ENCODE results near the gene MT4. TPM values are rescaled to one million over a fixed set of nuclear protein-coding genes. Genes with fewer than 3 reads are reported as not detected.
A peak's percentile ranks its signal among the peaks of the same experiment; 100 is the strongest.

Gene MT4
- total and polyA plus RNA-seq, 2 of the 4 experiments (the other 2 are of a cell fraction), result not detected

GRCh38 chr16:56551796-56552738 lies 12.8 kb upstream of the MT4 start:
- no peak overlapping the region for H3K4me3 ChIP-seq (ENCODE audit: insufficient read depth, low read depth, low read length)
- no peak overlapping the region for H2BK120ac ChIP-seq (ENCODE audit: low read depth, low read length)
- no peak overlapping the region for H2BK5ac ChIP-seq (ENCODE audit: low read depth, low read length, poor library complexity, severe bottlenecking)
- H2AK5ac ChIP-seq (ENCODE audit: low read depth, low read length), result no peak overlapping the region
- dilution Hi-C loops (cut with HindIII; ENCODE audit: low sequenced_read_pairs, unreplicated experiment), result no loop called here
- intact Hi-C loops (cut with micrococcal nuclease), result no loop called here
- CTCF ChIA-PET, result interaction anchor here (0.6 kb wide), 1 partner anchor 150 kb away, joined by 4 read pairs; no protein-coding TSS in a partner anchor
- H3K36me3 ChIP-seq (ENCODE audit: control insufficient read depth, insufficient read depth, low read length), result no peaks in the 10 kb centered on the region
- H3K4ac ChIP-seq (ENCODE audit: low read depth, low read length), result no peak overlapping the region
- H2BK15ac ChIP-seq (ENCODE audit: low read depth, low read length), result no peak overlapping the region
- in situ Hi-C loops (cut with MboI; ENCODE audit: low sequenced_read_pairs), result no loop called here
- H3K56ac ChIP-seq (ENCODE audit: extremely low read depth, insufficient read depth, low read length), result no peak overlapping the region
- DNase-seq (no peak), ATAC-seq (ENCODE audit: low read depth) (no peak)
- no peak overlapping the region for H3K14ac ChIP-seq (replicated peaks; ENCODE audit: low read depth, low read length)
- H3K79me1 ChIP-seq (ENCODE audit: low read depth in 1 of 2, low read length in 2 of 2), result no peaks in the 10 kb centered on the region
- no TSS peak for BruUV-seq (replicated peaks)
- H4K5ac ChIP-seq (ENCODE audit: low read depth, low read length), result no peak overlapping the region
- H3K9ac ChIP-seq (ENCODE audit: low read depth, low read length), result no peak overlapping the region
- peak overlapping the region; percentile 51 for H2AFZ ChIP-seq (replicated peaks; ENCODE audit: low read length, poor library complexity)
- no CpG with 5 or more reads among the region's 11 CpGs for WGBS, 2 experiments (ENCODE audit: extremely low coverage in 2 of 2, insufficient read length in 1 of 2)
- POLR2A ChIA-PET (ENCODE audit: unreplicated experiment), result no interaction called here
- H4K91ac ChIP-seq (ENCODE audit: insufficient read depth, low read depth, low read length), result no peak overlapping the region
- no peak overlapping the region for H2BK20ac ChIP-seq (ENCODE audit: low read depth, low read length)
- H3K27ac ChIP-seq (ENCODE audit: insufficient read depth, low read length), result no peak overlapping the region
- no peaks in the 10 kb centered on the region for H4K20me1 ChIP-seq (ENCODE audit: insufficient read depth, low read length)
- no peak overlapping the region for H3K23ac ChIP-seq (ENCODE audit: low read depth, low read length)
- peaks cover 10% of the 10 kb centered on the region for H3K4me1 ChIP-seq (ENCODE audit: control insufficient read depth, insufficient read depth, low read length)
- no peaks in the 10 kb centered on the region; the same call in 1 of the 2 replicates for H3K9me1 ChIP-seq (ENCODE audit: insufficient read depth, low read length)
- H3K27me3 ChIP-seq (ENCODE audit: control insufficient read depth, insufficient read depth, low read length), result peaks cover 17% of the 10 kb centered on the region
- H3K18ac ChIP-seq (ENCODE audit: low read depth, low read length), result no peak overlapping the region
- H4K8ac ChIP-seq (ENCODE audit: low read depth in 2 of 2, low read length in 2 of 2), result no peak overlapping the region
- H3K4me2 ChIP-seq (ENCODE audit: low read depth, low read length), result no peak overlapping the region
- H2AK9ac ChIP-seq (replicated peaks; ENCODE audit: low read depth, low read length, poor library complexity), result no peak overlapping the region
- no peaks in the 10 kb centered on the region for H3K9me3 ChIP-seq (ENCODE audit: control insufficient read depth, insufficient read depth, low read length)
- TF ChIP-seq FOS (IDR thresholded peaks at IDR 0.05; ENCODE audit: low read depth, low read length) (no peak), CHD1 (IDR thresholded peaks at IDR 0.05; ENCODE audit: low read depth, low read length) (no peak), CTCF (conservative IDR thresholded peaks at IDR 0.05; ENCODE audit: low read depth, low read length) (no peak), POLR2A (IDR thresholded peaks at IDR 0.05; ENCODE audit: low read depth, low read length) (no peak), RFX5 (IDR thresholded peaks at IDR 0.05; ENCODE audit: low read depth, low read length) (no peak), SMC3 (IDR thresholded peaks at IDR 0.05; ENCODE audit: low read depth, low read length) (no peak), MAFK (IDR thresholded peaks at IDR 0.05; ENCODE audit: low read depth, low read length) (no peak), RAD21 (IDR thresholded peaks at IDR 0.05; ENCODE audit: low read length) (no peak), USF2 (IDR thresholded peaks at IDR 0.05; ENCODE audit: low read depth, low read length) (no peak), NFE2L2 (IDR thresholded peaks at IDR 0.05; ENCODE audit: low read depth, low read length) (no peak), ELK1 (IDR thresholded peaks at IDR 0.05; ENCODE audit: borderline replicate concordance, low read depth, low read length) (no peak), MAZ (IDR thresholded peaks at IDR 0.05; ENCODE audit: borderline replicate concordance, low read depth, low read length) (no peak), RCOR1 (IDR thresholded peaks at IDR 0.05; ENCODE audit: insufficient replicate concordance, low read length) (no peak), CEBPB (IDR thresholded peaks at IDR 0.05; ENCODE audit: low read depth, low read length) (no peak), BHLHE40 (IDR thresholded peaks at IDR 0.05; ENCODE audit: low read depth, low read length) (no peak)

All from IMR-90 (cell line).